ENCODE data around the gene ACP7.
"Not testable (repeated sequence)": the region's sequence is repeated elsewhere in the genome, so short reads cannot be mapped to it uniquely, and the experiment has no call there.

The ACP7 gene

DNA sequence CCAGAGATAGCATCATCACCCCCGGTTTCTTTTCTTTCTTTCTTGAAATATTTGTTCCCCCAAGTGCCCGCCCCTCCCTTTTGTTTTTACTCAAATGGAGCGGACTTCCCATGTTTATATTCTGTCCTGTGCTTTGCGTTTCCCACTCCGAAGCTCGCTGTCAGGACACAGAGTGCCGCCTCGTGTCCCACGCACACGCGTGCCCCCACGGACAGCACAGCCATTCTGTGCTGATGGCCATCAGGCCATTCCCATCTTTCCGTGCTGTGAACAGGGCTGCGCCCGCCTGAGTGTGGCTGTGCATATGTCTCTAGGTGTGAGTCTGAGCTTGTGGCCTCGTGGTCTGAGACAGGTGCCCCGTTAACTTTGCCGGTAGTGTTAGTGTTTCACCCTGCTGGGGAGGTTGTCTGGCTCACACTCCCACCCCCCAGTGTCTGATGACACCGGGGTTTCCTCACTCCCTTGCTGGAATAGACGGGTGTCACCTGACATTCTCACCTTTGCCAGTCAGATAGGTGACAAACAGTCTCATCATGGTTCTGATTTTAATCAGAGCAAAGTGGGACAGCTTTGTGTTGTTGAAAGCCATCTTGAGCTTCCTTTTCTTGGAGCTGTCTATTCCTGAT, 48.3 kb downstream of the ACP7 start:
- DNase-seq (ENCODE audit: low spot score) = no peak

DNA sequence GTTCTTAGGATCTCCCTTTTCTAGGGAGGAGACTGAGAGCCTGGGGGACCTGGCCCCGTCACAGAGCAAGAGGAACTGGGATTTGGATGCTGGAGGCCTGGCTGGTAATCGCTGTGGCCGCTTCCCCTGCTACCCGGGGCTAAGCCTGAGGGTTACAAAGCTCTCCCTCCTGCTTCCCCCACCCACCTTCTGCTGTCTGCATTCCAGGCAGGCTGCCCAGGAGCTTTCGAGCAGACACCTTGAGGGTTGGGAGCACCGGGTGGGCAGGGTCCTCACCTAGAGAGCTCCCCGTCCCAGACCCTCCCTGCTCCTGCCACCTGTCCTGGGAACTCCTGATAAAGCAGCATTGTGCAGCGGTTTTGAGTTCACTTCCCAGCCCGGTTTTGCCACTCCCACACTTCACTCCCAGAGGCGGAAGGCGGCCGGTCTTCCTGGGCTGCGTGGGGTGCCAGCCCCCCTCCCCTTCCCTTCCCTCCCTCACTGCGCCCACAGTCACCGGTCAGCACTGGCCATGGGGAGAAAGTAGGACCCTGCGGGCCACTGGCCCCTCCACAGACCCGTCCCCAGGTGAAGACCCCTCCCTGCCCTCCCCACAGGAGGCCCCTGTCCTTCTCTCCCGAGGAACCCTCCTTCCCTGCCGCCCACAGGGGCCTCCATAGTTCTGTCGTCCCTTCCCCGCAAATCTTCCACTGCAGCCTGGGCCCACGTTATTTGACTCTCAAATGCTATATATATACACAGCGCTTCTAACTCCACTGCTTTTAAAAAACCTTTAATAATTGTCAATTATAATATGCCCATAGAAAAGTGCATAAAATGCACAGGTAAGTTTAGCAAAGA, 49.5 kb downstream of the ACP7 start:
- DNase-seq (ENCODE audit: low spot score) = no peak

DNA sequence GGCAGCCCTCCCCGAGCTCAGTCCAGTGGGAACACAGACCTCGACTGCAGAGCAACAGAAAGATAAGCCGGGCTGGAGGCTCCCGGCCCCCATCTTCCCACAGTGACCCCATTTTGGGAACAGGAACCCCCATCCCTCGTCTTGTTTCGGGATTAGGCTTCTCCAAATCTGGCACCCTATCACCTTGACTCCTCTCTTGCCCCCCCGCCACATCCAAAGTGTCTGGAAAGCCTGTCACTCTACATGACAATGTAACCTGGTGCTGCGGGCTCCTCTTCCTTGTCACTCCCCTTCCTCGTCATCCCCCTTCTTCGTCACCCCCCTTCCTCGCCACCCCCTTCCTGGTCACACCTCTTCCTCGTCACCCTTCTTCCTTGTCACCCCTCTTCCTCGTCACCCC, 51.5 kb downstream of the ACP7 start:
- no peak for DNase-seq (ENCODE audit: low spot score)

DNA sequence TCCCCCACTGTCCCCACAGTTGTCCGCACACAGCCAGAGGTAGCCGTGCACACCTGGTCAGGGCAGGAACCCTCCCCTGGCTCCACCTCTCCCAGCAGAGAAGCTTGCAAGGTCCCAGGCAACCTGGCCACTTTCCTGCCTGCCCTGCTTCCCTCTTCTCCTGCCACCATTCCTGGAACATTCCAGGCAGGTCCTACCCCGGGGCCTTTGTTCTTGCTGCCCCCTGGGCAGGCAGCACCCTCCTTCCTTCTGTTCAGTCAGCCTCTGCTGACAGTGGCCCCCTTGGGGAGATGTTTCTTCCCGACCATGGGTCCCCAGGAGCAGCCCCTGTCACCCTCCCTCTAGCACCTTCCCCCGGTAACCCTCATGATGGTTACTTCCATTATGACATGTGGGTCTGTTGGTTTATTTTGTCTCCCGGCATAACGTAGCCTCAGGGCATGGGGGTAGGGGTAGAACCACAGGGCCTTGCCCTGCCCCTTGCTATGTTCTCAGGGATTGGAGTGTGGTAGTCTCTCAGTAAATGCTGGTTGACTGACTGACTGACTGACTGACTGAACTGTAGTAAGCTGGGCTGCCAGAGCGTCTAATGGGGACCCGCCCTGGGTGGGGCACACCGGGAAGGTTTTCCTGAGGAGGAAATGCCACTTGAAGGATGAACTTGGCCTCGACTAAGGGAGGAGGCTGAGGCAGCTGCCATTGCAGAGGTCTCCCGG, 52.2 kb downstream of the ACP7 start:
- DNase-seq (ENCODE audit: low spot score) = no peak

DNA sequence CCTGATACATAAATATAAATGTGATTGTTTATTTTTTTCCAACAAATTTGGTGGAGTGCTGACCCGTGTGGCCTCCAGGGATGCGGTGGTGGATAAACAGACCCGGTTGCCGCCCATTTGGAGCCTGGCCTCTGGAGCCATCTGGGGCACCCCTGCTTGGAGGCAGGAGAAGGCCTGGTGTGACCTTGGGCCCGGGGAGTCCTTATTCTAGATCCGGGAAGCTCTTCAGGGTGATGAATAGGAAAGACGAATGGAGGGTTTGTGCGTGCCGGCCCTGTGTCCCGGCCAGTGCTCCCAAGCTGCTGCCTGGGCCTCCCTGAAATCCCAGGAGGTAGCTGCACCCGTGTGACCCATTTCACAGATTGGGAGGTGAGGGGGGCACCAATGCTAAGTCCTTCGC, 53.0 kb downstream of the ACP7 start:
- no peak for DNase-seq (ENCODE audit: low spot score)

DNA sequence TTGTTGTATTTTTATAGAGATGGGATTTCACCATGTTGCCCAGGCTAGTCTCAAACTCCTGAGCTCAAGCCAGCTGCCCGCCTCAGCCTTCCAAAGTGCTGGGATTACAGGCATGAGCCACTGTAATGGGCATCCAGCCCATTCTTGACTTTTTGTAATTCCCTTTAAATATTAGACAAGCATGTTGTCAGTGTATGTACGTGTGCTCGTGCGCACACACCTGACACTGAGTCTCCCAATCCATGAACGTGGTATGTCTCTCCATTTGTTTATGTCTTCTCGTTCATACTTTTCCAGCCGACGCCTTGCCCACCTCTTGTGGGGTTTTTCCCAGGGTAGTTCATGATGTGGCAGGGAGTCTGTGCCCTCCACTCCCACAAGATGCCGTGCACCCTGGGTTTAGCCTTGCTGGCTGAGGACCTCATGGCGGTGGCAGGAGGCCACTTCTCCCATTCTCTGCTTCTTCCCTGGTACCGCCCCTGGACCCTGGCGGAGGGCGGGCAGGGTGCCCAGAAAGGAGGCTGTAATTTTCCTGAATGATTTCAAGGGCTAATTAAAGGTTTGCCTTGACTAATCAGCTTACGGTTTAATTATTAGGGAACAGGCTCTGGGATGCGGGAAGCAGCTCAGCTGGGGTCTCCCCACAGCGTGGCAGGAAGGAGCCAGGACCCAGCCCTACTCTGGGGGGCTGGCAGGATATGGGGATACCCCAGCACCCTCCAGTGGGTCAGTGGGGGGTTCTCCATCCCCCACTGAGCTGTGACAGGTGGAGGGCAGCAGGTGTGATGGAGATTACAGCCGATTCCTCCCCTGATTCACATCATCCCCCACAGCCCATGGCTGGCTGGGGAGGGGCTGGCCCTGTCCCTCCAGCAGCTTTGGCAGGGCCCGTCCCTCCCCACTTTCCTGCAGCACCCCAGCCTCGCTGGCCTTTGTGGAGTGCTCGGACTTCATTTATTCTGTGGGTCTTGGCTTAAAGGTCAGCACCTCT, 54.3 kb downstream of the ACP7 start:
- no peak for DNase-seq (ENCODE audit: low spot score)

DNA sequence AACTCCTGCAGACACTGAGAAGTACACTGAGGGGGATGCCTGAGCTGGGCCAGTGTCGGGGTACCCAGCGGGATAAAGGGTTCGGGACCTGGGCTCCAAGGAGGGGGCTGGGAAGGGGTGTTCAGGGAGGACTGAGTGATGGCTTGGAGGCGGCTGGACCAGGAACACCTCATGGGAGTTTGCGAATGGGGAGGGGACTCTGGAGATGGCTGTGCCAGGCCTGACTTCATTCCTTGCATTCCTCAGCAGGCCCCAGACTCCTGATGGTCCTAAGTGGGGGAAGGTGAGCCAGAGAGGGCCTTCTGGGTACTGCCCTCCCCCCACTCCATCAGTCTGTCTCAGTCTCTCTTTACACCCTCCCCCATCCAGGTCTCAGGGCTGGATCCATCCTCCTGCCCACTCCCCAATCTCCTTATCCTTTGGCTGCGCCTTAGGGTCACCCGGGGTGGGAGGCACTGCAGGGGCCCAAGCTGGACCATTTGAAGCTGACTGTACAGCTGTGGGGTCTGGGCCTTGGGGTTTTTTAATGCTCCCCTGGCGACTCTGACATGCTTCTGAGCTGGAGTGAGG, 55.2 kb downstream of the ACP7 start:
- no peak for DNase-seq (ENCODE audit: low spot score)

DNA sequence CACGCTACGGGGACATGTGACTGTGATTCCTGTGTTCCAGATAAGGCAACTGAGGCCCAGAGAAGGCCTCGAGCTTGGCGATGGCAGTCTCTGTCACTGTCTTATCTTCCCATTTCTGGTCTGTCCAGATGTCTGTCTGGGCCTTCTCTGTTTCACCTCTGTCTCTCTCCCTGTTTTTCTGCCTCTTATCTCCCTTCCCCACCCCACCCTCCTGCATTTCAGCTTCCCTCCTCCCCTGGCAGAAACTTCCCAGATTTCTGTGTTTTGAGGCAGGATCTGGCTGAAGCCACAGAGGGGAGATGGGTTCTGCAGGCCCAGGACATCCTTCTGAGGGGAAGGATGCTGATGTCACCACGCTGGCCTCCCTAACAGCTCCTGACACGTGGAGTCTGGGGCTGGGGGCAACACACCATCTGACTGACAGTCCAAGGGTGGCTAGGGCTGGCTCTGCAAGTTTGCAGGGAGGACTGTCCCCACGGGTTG, 55.8 kb downstream of the ACP7 start:
- DNase-seq (ENCODE audit: low spot score) = no peak

DNA sequence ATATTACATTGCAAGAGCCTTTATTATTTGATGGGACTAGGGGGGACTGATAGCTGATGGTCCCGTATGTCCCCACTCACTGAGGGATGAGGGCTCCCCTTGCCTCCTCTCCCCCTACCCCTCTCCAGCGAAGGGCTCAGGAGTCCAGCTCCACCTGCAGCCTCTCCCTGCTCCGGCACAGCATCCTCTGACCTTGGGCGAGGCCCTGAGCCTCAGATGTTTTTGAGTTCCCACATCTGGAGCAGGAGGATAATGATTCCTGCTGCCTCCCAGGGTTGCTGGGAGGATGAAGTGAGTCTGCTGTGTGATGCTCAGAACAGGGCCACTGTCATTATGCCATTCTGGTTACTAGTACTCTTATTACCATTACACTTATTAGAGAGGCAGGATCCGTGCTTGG, 56.4 kb downstream of the ACP7 start:
- no peak for DNase-seq (ENCODE audit: low spot score)

DNA sequence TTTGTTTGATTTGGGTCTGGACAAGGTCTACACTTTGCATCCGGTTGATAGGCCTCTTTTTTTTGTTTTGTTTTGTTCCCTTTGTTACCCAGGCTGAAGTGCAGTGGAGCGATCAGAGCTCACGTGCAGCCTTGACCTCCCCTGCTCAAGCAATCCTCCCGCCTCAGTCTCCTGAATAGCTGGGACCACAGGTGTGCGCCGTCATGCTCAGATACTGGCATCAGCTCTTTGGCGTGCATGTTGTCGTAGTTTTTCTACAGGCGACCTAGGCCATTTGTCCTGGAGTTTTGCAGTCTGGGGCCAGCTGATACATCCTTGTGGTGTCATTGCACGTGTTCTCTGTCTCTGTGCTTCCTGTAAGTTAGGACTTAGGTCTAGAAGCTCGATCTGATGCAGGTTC, 57.8 kb downstream of the ACP7 start:
- DNase-seq (ENCODE audit: low spot score) = no peak

DNA sequence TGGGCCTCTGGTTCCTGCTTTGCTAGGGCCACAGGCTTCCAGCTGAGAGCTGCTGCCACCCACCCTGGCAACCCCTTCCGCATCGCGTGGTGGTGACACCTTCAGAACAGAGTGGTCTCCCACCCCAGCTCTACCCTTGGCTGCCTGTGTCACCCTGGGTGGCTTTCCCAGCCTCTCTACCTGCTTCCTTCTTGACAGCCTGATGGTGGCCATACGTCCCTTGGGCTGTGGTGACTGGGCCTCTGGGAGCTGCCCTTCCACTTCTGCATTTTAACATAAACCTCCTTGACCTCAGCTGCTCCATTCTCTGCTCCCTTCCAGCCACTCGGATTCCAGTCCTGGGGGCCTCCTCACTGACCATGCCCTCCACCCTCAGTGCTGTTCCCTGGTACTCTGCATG, 58.5 kb downstream of the ACP7 start:
- no peak for DNase-seq (ENCODE audit: low spot score)

DNA sequence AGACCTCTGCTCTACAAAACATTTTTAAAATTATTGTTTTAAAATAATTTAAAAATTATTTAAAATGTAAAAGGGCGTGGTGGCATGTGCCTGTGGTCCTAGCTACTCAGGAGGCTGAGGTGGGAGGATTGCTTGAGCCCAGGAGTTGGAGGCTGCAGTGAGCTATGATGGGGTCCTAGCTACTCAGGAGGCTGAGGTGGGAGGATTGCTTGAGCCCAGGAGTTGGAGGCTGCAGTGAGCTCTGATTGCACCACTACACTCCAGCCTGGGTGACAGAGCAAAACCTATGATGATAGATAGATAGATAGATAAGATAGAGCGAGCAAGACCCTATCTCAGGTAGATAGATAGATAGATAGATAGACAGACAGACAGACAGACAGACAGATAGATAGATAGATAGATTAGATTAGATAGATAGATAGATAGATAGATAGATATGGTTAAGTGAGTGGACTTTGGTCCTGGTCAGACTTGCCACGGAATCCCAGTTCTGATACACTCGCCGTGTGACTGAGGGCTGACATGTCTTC, 59.7 kb downstream of the ACP7 start:
- DNase-seq (ENCODE audit: low spot score) = not testable (repeated sequence)

DNA sequence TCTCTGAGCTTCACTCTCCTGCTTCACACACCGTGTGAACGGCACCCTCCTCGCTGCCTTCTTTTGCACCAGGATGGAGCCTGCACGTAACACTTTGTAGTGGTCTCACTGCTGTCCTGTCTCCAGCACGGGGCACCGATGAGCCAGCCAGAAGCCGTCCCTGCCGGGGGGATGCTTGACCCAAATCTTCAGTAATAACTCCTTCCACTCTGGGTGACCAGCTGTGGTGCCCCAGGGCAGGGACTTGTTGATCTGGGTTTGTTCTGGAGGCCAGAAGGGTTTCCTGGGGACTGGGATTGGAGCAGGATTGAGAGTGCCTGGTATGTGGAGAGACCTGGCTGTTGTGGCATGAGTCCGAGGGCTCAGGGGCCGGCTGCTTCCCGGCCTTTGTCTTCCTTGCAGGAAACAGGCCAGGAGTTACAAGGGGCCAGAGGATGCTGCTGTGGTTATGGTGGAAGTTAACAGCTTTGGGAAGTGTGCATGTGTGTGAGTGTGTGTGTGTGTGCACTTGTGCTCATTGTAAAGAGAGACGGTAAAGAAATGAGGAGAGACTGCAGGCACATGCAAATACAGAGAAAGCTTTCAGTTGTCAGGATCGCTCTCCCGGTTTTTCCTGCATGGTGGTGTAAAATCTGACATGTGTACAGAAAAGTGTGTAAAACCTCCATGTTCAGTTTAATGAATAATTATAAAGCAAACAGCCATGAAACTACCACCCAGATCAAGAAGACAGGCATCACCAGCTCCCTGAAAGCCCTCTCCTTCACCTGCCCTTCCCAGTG, 60.3 kb downstream of the ACP7 start:
- DNase-seq (ENCODE audit: low spot score) = no peak

DNA sequence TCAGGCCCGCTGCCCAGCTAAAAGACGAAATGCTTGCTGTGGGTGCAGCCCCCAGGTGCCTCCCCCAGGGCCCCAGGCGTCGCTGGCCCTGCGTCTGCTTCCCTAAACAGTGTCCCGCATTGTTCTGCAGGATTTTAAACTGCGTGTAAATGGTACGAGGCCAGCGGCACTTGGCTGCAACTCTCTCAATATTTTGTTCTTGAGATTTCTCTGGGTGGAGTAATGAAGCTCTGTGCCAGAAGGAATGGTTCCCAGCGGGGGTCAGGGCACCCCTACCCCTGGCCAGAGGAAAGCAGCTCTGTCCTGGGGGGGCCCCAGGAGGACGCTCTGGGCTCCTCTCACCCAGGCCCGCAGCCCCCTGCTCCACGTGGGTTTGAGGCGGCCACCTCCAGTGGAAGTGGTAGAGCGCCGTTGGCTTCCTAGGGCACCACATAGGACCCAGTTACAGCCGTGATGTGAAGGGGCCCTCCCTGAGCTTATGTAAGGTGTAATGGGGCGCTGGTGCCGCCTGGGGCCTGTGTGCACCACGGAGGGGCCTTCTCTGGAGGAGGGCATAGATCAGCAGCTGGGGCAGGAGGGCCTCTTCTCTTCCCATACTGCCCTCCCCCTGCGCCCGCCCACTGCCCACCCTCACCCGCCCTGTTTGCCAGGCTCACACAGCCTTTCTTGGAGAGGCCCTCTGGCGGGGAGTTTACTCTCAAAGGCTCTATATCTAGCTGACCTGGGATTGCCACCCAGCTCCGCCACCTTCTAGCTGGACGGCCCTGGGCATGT, 61.2 kb downstream of the ACP7 start:
- no peak for DNase-seq (ENCODE audit: low spot score)

DNA sequence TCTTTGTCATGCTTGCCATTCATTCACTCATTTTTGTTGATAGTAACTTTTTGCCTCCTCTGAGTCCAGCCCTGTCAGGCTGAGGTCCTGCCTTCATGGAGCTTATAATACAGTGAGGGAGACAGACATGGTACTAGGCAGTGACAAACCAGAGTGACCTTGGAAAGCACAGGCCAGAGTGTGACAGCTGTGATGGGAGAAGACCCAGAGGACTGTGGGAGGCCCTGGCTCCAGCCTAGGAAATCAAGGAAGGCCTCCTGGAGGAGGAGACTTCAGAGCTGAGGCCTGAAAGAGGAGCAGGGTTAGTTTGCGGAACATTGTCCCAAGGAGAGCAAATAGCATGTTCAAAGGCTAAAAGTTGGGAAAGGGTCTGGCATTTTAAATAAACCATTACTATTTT, 61.9 kb downstream of the ACP7 start:
- DNase-seq (ENCODE audit: low spot score) = no peak

DNA sequence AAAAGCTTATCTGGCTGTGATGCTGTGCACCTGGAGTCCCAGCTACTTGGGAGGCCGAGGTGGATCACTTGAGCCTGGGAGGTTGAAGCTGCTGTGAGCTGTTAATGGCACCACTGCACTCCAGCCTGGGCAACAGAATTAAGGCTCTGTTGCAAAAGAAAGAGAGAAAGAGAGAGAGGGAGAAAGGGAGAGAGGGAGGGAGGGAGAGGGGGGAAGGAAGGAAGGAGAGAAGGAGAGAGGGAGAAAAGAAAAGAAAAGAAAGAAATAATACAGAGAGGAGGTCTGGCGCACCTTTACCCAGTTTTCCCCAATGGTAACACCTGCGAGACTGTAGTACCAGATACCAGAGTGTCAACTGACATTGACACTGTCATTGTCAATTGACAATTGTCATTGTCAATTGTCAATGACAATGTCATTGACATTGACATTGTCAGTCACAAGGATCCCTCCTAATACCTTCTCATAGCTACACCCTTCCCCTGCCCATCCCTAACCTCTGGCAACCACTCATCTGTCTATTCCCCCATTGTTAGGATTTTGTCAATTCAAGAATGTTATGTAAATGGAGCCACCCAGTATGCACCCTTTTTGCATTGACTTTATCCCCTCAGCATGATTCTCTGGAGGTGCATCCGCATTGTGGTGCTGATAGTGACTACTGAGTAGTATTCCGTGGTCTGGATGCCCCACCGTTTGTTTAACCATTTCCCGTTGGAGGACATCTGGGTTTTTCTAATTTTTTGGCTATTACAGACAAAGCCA, 62.7 kb downstream of the ACP7 start:
- no peak for DNase-seq (ENCODE audit: low spot score)

DNA sequence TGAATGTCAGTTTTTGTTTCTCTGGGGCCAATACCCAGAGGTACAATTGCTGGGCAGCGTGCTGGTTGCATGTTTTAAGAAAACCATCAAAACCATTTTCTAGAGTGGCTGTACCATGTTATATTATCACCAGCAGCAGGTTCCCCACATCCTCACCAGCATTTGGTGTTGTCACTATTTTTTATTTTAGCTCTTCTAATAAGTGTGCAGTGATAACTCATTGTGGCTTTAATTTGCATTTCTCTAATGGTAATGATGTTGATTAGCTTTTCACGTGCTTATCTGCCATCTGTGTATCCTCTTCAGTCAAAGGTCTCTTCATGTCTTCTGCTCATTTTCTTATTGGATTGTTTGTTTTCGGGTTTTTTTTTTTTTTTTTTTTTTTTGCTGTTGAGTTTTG, 63.3 kb downstream of the ACP7 start:
- no peak for DNase-seq (ENCODE audit: low spot score)

DNA sequence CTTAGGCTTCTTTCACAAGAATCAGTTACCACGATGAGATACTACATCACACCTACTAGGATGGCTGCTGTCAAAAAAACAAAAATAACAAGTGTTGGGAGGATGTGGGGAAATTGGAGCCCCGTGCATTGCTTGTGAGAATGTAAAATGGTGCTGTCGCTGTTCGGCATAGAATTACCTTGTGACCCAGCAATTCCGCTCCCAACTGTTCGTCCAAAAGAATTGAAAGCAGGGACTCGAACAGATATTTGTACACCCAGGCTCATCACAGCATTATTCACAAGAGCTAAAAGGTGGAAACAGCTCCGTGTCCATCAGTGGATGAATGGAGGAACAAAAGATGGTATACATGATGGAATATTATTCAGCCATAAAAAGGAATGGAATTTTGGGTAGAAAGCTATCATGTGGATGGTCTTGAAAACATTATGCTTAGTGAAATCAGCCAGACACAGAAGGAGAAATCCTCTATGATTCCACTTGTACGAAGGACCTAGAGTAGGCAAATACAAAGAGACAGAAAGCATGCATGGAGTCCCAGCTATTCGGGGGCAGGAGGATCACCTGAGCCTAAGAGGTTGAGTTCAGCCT, 64.9 kb downstream of the ACP7 start:
- no peak for DNase-seq (ENCODE audit: low spot score)
